GM19240 (cell line): ENCODE data around the gene KCND2.
A peak's percentile ranks its signal among the peaks of the same experiment; 100 is the strongest.
"Not testable (repeated sequence)": the region's sequence is repeated elsewhere in the genome, so short reads cannot be mapped to it uniquely, and the experiment has no call there.

Experiments used
- DNase-seq: peaks from one replicate; pipeline ENCODE4 v3.0.0; 2011; ENCODE audit warnings: low spot score; ENCODE audit not compliant: insufficient read length

Gene KCND2

GRCh38 chr7:120480472-120480871 lies 207.5 kb downstream of the KCND2 start:
- no peak for DNase-seq

DNA sequence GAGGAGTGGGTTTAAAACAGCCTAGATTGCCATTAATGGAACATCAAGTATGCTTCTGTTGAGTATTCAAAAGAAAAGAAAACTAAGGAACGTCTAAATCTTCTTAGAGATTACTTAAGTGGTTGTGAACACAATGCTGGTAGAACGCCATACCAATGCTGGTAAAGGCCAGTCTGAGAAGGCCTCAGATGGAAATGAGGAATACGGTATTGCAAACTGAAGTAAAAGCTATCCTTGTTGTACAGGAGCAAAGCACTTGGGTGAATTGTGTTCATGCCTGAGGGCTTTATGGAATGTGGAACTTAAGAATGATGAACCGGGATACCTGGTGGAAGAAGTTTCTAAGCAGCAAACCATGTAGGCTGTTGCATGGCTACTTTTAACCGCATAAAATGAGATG lies 208.0 kb downstream of the KCND2 start:
- DNase-seq: no peak

GRCh38 chr7:120486164-120486563 lies 213.2 kb downstream of the KCND2 start:
- no peak for DNase-seq

- DNase-seq: no peak
Observed at GRCh38 chr7:120502132-120502531, 229.2 kb downstream of the KCND2 start.

GRCh38 chr7:120502825-120503224 lies 229.8 kb downstream of the KCND2 start:
- DNase-seq: no peak

DNA sequence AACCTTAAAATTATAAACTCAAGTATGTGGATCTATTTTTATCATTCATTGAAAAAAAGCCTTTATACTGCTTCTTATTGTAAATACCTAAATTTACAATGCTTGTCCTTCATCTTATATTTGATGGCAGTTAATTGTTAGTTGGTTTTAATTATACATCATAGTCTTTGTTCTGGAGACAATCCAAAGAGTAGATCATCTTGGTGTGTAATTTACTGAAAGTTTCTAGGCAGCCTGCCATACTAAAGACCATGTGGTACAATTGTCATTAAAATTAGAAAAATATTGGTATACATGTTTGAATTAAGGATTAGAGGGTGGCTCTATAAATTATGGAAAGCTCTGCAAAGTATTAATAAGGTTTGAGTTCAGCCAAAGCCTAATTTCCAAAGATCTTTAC lies 231.4 kb downstream of the KCND2 start:
- DNase-seq: no peak

DNA sequence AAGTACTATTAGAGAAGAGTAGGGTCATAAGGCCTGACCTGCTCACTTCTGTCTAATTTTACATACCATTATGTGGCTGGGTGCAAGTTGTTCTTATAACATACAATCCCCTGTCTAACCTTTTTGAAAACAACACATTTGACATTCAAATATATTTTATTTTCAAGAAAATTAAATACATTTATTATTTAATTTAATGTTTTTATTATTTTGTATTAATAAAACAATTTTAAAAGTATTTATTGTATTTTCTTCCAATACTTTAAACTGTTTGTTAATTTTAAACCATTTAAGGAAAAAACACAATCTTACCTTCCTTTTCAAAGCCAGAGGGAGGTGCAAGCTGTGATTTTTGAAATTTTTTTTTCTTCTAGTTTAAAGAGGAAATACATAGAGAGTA lies 232.8 kb downstream of the KCND2 start:
- no peak for DNase-seq

GRCh38 chr7:120512701-120513100 lies 239.7 kb downstream of the KCND2 start:
- DNase-seq: no peak

DNA sequence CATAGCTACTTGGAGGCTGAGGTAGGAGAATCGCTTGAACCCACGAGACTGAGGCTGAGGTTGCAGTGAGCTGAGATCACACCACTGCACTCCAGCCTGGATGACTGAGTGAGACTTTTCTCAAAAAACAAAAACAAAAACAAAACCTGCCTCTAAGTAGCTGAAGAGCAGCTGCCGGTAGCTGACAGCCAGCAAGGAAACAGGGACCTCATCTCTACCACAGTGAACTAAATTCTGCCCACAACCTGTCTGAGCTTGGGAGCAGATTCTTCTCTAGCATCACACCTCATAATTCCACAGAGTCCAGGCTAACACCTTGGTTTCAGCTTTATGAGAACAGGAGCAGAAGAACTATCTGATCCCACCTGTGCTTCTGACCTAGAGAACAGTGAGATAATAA lies 246.2 kb downstream of the KCND2 start:
- no peak for DNase-seq

GRCh38 chr7:120521761-120522737 lies 249.1 kb downstream of the KCND2 start:
- no peak for DNase-seq

GRCh38 chr7:120523985-120524384 lies 251.0 kb downstream of the KCND2 start:
- no peak for DNase-seq

DNA sequence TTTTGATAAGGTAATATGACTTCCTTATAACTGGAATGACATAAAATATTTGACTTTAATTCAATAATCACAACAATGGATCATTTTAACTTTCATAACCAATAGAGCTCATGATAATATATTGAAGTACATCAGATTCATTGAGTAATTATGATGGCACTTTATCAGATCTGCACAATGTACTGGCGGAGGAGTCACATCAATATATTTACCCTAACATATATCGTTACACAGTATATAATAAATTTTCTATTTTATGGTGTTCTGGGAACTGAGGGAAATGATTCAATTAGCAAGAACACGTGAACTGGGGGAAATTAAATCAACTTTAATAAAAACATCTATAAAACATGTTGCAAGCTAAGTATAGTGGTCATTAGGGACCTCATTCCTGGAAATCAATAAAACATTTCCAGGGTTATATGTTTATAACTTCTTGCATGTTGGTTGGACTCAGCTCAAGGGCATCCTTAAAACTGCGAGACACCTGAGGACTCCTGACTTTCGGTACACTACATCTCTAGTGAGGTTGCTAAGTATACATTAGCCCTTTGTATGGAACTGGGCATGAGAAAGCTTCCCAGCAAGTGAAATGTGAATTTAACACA lies 254.0 kb downstream of the KCND2 start:
- no peak for DNase-seq

DNA sequence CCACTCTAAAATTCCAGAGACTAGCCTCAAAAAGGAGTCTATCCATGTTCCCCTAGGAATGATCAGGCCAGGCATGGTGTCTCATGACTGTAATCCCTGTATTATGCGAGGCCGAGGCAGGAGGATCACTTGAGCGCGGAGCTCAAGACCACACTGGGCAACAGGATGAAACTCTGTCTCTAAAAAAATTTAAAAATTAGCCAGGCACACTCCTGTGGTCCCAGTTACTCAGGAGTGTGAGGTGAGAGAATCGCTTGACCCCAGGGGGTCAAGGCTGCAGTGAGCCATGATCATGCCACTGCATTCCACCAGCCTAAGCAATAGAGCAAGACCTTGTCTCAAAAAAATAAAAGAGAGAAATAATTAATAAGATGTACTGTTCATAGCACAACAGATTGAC lies 256.8 kb downstream of the KCND2 start:
- DNase-seq: no peak

DNA sequence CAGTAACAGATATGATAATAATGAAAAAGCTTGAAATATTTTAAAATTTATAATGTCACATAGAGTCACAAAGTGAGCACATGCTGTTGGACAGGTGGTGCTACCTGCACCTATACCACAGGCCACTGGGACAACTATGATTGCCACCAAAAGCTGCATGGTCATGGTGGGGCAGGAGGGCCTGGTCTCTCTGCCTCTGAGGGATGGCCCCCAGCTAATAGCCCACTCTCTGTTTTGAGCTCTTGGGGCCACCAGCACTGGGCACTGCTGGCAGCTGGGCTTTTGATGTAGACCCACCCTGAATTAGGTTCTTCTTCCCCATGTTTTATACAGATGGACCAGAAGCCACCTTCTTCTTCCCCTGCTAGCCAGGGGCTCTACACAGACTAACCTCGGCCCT lies 265.4 kb downstream of the KCND2 start:
- no peak for DNase-seq

- DNase-seq: no peak
Observed at GRCh38 chr7:120539321-120539720, 266.3 kb downstream of the KCND2 start.

GRCh38 chr7:120547605-120548004 lies 274.6 kb downstream of the KCND2 start:
- DNase-seq: no peak

DNA sequence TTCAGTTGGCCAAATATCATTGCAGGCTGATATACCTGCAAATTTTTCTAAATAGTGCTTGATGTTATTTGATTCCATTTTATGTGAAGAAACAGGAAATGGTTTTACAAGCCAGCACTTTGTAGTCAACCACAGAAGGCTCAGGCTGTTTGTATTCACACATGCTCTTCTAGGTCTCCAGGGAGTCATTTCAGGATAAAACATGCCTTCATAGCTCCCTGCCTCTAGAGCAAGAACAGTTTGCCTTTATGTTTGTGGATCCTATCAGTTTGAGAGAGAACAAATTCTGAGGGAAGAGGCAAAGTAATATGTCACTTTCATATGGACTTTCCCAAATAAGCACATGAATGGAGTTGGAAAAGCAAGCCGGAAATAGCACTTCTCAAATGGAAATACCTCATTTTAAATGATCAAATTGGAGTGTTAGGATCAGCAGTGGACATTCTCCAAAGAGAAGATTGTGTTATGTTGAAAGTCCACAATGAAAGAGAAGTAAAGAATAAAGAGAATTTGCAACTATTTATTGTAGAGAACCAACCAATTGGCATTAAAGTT lies 277.6 kb downstream of the KCND2 start:
- no peak for DNase-seq

- no peak for DNase-seq
Observed at GRCh38 chr7:120553491-120553890, 280.5 kb downstream of the KCND2 start.

GRCh38 chr7:120554960-120555571 lies 282.1 kb downstream of the KCND2 start:
- DNase-seq: peak; percentile 7

DNA sequence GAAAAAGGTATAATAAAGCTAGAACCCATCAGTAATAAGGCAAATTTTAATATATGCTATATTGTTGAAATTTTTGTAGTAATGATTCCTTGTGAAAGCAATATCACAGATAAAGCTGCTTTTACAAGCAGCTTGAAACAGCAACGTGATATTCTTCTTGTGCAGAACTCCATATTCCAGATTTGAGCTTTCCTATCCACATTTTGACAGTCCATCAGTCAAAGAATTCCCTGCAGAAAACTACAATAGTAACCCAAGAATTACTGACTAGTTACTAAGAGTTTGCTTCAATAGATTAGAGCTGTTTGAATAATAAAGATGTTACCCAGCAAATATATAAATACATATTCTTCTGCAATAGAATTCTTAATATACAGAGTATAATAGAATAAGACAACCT lies 291.2 kb downstream of the KCND2 start:
- no peak for DNase-seq

GRCh38 chr7:120567204-120567603 lies 294.2 kb downstream of the KCND2 start:
- DNase-seq: no peak

DNA sequence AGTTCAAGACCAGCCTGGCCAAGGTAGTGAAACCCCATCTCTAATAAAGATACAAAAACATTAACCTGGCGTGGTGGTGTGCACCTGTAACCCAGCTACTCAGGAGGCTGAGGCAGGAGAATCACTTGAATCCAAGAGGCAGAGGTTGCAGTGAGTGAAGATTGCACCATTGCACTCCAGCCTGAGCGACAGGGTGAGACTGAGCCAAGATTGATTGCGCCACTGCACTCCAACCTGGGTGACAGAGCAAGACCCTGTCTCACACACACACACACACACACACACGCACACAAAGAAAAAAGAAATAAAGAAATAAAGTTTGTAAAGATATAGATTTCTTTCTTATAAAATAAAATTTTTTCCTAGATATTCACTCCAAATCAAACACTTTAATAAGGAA lies 305.7 kb downstream of the KCND2 start:
- DNase-seq: not testable (repeated sequence)
